Hematopoietic multipotent progenitor cell treated with erythropoietin and hydrocortisone succinate and interleukin-3 and kit ligand, for 8 days (in vitro differentiated cells): Measurements from ENCODE around the gene PAPSS2.
"Not testable (repeated sequence)": the region's sequence is repeated elsewhere in the genome, so short reads cannot be mapped to it uniquely, and the experiment has no call there.

Experiments
- DNase-seq: peaks from one replicate; pipeline ENCODE4 v3.0.0-alpha.2; 2015

PAPSS2 gene

DNA sequence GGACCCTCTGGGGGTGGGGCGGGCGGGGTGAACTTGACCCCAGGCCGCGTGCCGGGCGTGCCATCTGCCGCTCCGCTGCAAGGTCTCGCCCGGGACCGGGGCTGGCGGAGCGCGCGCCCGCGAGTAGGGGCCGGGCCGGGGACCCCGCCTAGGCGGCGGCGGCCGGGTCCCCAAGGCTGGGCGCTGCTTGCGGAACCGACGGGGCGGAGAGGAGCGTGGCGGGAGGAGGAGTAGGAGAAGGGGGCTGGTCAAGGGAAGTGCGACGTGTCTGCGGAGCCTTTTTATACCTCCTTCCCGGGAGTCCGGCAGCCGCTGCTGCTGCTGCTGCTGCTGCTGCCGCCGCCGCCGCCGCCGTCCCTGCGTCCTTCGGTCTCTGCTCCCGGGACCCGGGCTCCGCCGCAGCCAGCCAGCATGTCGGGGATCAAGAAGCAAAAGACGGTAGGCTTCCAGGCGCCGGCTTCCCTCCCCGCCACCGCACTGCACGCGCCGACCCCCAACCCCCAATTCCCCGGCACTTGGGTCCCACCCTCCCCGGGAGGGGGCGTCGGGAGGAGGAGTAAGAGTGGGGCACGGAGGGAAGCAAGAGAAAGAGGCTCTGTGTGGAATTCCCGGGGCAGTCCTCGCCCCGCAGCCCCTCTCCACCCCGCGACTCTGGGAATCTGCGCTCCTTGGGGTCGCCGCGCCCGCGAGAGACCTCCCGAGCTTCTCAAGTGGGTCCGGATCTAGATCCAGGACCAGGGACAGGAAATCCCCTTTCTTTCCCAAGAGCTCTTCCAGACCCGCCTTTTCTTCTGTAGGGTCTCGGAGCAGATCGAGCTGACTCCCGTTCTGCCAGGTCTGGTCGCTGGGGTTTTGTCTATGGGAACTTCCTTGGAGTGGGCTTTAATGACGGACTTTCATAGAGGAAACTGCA is at the start of gene PAPSS2:
TSS of gene PAPSS2 (plus strand) at position 308 of the 913 bp plus-strand sequence. CDS start at position 412, 104 bp downstream.
- DNase-seq: peak; percentile 16

GRCh38 chr10:87611341-87611740 is 48.3 kb upstream of the PAPSS2 start:
- not testable (repeated sequence) for DNase-seq

DNA sequence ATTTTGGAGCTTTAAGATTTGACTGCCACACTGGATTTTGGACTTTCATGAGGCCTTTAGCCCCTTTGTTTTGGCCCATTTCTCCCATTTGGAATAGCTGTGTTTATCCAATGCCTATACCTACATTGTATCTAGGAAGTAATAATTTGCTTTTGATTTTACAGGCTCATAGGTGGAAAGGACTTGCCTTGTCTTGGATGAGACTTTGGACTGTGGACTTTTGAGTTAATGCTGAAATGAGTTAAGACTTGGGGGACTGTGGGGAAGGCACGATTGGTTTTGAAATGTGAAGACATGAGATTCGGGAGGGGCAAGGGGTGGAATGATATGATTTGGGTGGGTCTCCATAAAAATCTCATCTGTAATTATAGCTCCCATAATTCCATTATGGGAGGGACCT is 47.6 kb upstream of the PAPSS2 start:
- no peak for DNase-seq

GRCh38 chr10:87613751-87614150 is 45.9 kb upstream of the PAPSS2 start:
- no peak for DNase-seq

DNA sequence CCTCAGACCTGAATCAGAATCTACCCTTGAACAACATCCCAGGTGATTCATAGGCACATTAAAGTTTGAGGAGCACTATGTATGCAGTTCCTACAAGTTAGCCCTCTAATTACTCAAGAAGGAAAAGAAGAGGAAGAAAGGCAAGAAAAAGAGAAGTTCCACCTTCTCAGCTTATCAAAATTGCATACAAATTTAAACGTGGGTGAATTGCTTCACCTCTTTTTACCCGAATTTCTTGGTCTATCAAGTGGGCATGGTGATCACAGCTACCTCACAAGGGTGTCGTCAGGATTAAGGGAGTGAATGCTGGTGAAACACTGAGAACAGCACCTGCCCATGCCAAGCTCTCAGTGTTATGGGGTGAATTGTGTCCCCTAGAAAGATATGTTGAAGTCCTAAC is 43.8 kb upstream of the PAPSS2 start:
- no peak for DNase-seq

DNA sequence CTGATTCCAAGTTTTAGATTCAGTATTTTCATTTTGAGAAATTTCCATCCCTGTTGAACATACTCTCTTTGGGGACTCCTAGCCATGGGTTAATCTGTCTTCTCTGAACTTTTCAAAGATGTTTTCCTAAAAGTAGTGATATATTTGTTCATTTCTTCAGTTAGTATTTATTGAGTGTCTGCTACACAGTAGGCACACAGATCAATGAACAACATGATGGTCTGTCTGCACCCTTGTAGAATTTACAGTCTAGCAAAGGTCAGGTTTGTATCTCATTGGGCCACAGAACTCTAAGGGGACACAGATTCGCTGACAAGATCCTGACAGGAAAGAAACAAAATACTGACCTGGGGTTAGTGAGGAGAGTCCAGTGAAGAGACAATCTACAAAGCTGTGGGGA is 42.2 kb upstream of the PAPSS2 start:
- DNase-seq: no peak

GRCh38 chr10:87618566-87619423 is 40.9 kb upstream of the PAPSS2 start:
- DNase-seq: no peak

DNA sequence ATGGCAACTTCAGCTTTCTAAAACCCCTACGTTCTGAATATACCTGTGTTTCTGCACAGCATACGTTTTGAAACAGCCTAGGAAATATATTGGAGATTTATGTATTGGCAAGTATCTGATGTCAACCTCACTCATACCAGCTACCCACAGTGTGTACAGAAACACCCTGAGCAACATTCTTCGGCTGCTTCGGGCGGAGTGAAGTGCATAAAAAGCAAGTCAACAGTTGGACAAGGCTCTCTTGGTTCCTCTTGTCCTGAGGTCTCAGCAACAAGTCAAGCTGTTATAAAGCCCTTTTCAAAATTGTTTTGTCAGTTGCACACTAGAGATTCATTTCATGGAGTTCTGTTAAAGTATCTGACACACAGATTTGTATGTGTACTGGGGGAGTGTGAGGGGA is 40.0 kb upstream of the PAPSS2 start:
- DNase-seq: no peak

GRCh38 chr10:87621440-87621839 is 38.2 kb upstream of the PAPSS2 start:
- DNase-seq: not testable (repeated sequence)

- no peak for DNase-seq
Observed at GRCh38 chr10:87622314-87623004, 37.2 kb upstream of the PAPSS2 start.

DNA sequence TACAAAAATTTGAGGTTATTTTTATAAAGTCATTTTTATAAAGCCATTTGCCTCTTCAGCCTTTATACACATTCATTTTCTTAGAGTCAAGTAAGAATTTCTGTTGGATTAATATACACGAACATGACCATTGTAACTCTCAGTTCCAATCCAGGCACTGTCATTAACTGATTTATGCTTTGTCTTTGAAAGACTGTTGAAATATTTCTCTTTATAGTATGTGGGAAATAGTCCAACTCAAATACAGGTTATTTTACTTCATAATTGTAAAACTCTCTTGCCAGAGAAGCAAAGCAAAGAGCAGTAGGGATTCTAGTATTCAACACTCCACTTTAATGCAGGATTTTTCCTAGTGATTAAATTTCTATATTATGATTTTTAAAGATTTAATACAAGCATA is 36.5 kb upstream of the PAPSS2 start:
- no peak for DNase-seq

- no peak for DNase-seq
Observed at GRCh38 chr10:87625661-87626060, 34.0 kb upstream of the PAPSS2 start.

- no peak for DNase-seq
Observed at GRCh38 chr10:87626422-87626892, 33.2 kb upstream of the PAPSS2 start.

DNA sequence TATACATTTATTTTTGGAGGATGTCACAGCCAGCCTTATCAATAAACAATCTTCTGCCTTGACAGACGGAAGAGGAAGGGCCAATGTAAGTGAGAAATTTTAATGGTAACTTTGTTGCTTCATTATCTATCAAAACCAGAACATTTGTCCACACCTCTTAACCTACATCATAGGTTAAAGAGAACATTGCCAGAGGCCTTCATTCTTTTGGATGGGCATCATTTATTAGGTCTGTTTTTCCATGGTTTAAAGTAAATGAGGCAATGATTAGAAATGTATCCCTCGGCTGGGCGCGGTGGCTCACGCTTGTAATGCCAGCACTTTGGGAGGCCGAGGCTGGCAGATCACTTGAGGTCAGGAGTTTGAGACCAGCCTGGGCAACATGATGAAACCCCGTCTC is 29.5 kb upstream of the PAPSS2 start:
- DNase-seq: no peak

- DNase-seq: no peak
Observed at GRCh38 chr10:87632454-87632853, 27.2 kb upstream of the PAPSS2 start.

DNA sequence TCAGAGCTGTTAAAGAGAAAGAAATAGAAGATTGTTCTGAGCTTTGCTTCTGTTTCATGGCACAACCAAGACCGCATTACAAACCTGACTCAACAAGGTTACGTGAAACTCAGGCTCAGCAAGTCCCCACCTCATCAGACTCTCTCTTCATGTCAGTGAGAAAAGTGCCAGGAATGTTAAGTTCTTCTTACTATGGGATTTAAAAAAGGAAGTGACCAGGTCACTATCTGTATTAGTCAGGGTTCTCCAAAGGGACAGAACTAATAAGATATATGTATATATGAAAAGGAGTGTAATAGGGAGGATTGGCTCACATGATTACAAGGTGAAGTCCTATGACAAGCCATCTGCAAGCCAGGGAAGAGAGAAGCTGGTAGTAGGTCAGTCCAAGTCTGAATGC is 25.4 kb upstream of the PAPSS2 start:
- DNase-seq: no peak

- DNase-seq: no peak
Observed at GRCh38 chr10:87635498-87636312, 24.0 kb upstream of the PAPSS2 start.

- DNase-seq: no peak
Observed at GRCh38 chr10:87636313-87636915, 23.3 kb upstream of the PAPSS2 start.

- no peak for DNase-seq
Observed at GRCh38 chr10:87639493-87639892, 20.2 kb upstream of the PAPSS2 start.

- no peak for DNase-seq
Observed at GRCh38 chr10:87640043-87640442, 19.6 kb upstream of the PAPSS2 start.

DNA sequence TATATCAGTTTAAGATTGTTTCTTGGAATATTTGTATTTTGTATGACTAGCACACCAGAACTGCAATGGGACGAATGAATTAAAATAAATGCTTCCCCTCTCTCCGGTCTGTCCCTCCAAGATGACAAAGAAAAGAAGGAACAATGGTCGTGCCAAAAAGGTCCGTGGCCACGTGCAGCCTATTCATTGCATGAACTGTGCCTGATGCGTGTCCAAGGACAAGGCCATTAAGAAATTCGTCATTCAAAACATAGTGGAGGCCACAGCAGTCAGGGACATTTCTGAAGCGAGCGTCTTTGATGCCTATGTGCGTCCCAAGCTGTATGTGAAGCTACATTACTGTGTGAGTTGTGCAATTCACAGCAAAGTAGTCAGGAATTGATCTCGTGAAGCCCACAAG is 17.2 kb upstream of the PAPSS2 start:
- DNase-seq: no peak

DNA sequence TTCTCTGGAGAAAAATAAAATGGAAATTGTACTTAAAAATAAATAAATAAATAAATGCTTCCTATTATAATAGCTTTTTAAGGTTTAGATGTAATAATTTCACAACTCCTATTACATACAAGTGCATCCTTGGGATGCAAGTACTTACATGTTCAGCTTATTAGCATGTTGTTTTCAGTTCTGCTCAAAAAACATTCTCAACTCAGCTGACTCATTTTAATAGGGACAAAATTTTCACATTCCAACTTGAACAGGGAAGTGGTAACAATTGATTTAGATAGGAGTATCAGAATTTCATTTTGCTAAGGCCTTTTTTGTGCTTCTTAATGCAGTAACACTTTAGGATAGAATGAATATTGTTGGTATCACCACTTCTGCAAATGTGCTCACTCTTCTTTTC is 16.7 kb upstream of the PAPSS2 start:
- DNase-seq: no peak
